Kidney capillary endothelial cell (primary cell): ENCODE measurements around the gene TSKU.

ENCODE experiments used
- DNase-seq: peaks from one replicate; pipeline ENCODE4 v3.0.0-alpha.2; 2018; ENCODE audit warnings: low spot score

TSKU gene

DNA sequence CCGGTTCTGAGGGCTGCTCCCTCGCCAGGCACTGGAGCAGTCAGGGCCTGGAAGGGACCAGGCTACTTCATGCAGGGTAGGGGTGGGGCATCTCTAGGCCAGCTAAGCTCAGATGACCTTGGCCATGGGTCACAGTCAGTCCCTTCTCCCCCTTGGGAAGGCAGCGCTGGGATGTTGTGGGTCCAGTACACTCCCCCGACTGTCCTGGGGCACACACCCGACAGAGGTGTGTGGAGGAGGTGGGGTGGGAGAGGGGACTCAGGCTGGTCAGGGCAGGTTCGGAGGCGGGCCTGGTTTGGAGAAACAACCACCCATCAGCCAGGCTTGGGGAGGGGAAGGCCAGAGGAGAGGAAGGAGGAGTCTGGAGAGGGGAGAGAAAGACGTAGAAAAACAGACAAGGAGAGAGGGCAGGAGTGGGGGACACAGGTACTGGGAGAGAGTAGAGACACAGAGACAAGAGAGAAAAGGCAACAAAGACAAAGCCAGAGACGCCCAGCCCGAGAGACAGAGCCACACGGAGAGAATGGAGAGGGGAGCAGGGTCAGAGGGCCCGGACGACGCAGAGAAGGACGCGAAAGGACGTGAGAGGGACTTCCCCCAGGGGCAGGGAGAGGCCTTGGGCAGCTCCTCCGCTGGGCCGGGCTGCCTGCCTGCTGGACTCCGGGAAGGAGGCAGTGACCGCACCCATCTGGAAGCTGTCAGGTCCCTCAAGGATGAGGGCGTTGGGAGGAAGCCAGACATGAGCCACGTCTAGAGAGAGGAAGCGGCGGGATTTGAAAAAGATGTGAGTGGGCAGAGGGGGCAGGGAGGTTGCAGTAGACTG, 30.6 kb upstream of the TSKU start:
- DNase-seq, result peak; percentile 60

DNA sequence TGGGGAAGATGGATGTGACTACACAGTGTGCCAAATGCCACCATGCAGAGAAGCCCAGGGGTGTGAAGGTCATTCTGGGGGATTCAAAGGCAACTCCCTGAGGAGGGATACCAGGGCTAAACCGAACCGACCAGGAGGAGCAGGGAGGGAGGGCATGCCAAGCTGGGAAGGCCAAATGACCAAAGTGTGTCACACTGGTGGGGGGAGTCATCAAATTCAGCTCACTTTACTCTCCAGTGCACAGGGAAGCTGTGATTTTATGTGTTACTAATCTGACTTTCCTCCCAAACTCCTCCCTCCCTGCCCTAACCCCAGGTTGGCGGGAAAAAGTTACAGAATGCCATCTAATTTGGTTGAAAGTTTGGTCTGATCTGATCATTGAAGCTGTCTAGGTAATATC, 29.7 kb upstream of the TSKU start:
- DNase-seq, result no peak

DNA sequence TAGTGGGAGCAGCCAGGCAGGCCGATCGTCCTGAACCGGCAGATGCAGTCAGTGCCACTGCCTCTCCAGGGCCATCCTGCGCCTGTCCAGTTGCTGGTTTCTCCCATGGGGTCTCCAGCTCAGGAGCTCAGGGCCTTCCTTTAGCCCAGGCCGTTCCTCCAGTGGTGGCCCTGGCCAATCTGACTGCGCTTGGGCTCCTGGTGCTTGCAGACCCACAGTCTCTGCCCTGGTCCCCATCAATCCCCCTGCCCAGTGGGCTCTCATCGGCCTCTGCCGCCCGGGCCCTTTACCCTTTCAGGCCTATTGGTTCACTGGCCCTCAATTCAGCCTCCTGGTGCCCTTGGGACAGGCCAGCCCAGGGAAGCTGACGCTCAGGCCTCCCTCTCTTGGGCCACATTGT, 29.2 kb upstream of the TSKU start:
- DNase-seq, result no peak

DNA sequence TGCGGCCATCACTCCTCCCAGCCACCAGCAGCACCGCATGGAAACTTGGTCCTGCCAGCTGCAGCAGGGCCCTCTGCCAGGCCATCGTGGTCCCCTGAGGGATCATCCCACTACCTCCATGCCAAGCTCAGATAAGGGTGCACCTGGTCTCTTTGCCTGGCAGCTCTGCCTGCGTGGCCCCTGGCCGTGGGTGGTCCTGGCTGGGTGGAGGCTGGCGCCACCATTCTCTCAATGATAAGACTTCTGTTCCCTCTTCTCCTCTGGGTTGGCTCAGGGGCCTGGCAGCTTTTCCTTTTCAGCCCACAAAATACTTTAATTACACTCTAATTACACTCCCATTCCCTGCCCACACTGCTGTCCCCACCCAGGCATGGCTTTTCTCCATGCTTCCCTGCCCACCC, 26.8 kb upstream of the TSKU start:
- DNase-seq, result no peak

DNA sequence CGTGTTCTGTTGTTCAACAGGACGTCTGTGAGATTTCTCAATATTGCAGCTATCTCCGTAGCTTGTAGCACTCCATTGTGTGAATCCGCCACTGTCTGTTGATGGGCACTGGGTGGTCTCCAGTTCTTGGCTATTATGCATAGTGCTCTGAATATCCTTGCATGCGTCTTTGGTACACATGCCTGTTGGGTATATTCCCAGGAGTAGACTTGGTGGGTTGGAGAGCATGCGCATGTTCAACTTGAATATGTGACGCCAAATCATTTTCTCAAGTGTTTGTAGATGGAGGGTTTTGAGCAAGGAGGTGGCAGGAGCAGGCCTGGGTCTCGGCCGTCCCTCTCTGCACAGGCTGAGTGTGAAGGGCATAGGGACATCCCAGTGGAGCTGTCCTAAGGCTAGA, 24.8 kb upstream of the TSKU start:
- no peak for DNase-seq

DNA sequence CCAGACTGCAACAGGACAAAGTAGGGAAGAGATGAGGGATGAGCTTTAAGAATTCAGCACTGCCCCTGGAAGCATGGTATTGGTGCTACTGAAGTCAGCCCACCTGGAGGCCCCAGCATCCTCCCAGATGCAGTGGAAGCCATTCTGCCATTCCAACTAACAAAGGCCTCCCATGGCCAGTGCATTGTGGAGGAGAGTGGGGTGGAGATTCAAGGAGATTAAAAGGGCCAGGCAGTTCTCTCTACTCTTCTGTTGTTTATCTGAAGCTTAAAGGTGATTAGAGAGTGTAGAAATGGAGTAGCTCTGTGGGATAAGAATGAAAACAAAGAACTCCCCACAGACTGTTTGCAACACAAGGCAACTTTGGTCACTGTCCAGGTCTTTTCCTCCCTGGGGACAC, 24.1 kb upstream of the TSKU start:
- DNase-seq, result no peak

DNA sequence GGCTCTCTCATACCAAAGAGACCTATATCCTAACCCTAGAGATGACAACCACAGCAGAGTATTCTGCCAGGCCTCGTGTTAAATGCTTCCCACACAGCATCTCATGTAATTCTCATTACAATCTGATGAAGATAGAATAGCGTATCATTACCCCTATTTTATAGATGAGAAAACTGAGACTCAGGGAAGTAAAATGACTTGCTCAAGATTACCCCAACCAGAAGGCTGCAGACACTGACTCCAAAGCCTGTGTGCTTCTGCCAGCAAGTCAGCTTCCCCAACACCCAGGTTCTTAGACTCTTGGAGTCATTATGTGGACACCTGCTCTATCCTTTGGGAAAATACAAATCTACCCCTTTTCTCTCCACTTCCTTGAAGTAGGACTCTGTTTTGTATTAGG, 23.6 kb upstream of the TSKU start:
- DNase-seq, result no peak

DNA sequence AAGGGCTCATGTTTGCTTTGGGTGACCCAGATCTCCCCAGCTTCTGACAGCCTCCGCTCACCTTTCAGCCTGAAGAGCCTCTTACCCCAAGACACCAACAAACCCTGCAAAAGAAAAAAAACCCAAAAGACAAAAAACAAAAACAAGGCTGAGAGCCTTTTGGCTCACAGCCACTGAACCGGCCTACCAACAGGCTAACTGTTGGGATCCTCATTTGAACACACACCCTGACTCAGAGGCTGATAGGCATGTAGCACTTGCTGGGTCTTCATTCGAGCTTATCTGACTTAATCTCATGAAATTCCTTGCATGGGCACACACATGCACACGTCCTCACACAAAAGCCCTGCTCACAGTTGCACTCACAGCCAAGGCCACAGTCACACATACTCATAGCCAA, 22.9 kb upstream of the TSKU start:
- DNase-seq, result no peak

DNA sequence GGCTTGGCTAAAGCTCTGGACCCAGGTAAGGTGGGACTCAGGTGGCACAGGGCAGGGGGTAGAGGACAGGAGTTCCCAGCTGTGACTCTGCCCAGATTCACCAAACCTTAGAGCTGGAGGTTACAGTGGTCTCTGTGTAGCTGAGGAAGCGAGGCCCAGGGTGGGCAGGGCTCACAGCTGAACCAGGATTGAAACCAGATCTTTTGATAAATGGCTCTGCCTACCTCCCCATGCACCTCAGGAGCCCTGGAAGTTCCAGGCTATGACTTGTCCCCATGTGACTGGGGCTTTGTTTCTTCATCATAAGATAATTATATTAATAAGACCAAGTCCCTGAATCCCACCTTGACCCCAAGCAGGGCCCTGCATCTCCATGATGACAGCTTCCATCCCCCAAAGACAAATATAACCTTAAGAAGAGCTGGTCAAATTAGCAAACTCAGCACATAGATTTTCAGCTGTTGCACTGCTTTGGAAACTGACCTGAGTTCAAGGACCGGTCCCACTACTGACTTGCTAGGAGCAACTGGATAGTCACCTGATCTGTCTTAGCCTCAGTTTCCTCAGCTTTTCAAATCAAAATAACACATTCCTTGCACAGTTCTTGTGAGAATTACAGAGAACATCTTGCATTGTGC, 21.3 kb upstream of the TSKU start:
- DNase-seq, result no peak

DNA sequence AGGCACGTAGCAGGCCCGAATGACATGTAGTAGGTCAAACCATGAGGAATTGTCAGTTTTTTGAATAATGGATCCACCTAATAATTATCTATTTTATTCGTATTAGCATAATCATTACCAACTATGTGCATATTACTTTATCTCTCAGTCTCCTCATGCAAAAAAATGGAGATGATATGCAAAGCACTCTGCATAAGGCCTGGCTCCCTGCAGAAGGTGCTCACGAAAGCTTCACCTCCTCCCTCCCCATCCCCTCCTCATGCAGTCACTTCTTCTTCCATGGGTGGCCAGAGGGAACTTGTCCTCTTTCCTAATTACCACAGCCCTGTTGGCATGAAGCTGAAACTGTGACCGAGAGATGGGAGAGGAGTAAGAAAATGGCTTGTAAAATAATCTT, 20.8 kb upstream of the TSKU start:
- DNase-seq, result no peak

DNA sequence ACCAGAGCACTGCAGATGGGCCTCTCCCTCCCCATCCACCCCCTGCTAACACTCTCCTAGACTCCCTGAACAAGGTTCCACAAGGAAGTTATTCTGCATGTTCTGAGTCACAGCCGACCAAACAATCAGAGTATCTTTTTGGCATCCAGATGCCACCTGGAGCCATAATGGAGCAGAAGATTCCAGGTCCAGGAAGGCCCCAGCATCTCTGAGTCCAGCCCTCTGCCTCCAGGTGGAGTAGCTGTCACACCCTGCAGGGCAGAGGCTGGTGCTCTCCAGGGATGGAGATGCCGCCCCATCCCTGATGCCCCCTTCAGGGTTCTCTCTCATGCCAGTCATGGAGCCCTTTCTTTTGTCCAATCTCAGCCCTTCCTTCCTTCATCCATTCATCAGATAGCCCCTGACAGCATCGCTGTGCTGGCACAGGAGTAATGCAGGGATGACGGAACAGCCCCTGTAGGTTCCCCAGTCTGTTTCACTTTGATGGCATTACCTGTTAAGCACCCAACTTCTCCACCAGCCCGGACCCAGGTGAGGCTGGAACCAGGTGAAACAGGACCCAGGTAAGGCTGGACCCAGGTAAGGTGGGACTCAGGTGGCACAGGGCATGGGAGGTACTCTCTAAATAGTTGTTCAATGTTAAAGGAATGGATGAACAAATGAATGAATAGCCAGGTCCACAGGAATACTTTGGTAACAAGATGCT, 20.1 kb upstream of the TSKU start:
- no peak for DNase-seq

DNA sequence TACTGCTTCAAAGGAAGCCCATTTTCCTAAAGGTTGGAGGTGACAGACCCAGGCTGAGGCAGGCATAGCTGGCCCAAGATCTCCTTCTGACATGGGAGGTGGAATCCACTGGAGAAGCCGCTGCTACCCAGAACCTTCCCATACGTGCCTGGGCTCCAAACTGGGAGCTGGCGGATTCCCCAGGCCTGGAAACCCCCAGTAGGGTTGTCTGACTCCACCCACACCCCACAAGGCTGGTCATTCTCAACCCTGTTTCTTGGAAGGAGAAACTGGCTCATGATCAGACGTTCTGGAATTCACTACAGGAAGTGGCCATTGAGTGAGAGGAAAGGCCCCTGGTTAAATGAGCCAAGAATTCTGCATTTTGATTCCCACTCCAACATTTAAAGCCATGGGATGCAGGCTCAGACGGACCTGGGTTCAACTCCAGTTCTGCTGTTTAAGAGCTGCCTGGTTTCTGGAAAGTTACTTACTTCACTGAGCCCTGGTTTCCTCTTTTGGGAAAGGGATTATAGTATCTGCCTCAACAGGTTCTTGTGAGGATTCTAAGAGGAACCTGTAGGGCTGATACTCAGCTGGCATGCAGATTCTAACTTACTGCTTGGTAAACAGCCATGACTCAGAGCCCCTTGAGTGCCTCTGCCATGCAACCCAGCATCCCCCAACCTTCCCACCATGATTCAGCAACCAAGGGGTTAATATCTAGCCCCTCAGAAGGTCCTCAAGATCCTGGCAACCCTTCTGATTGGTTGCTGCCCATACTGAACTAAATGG, 19.4 kb upstream of the TSKU start:
- peak; percentile 75 for DNase-seq

DNA sequence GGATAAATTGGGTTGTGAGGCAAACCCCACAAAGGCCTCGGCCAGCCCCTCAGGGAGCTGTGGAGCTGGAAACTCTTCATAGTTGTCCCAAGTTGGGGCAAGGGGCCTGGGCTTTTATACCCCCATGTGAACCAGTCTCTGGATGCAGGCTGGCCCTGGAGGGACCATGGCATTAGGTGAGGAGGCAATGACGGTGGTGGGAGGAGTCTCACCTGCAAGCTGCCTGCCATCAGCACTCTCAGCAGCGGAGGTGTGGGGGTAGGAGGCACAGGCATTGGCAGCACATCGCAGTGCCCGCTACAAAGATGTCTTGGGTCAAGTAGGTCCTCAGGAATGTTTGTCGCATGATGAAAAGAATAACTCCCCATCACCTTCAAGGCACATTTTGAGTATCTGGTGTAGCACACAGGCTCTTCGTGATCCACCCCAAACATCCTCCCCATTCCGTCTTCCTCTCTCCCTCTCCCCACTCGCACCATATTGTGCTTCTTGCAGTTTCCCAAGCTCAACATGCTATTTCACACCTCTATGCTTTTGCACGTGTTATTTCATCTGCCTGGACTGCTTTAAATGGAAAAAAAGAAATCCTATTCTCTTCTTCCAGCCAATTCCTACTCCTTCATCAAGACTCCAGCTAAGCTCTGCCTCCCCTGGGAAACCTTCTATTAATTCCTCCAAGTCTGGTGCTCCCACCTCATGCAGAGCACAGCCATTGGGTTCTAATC, 18.1 kb upstream of the TSKU start:
- no peak for DNase-seq

DNA sequence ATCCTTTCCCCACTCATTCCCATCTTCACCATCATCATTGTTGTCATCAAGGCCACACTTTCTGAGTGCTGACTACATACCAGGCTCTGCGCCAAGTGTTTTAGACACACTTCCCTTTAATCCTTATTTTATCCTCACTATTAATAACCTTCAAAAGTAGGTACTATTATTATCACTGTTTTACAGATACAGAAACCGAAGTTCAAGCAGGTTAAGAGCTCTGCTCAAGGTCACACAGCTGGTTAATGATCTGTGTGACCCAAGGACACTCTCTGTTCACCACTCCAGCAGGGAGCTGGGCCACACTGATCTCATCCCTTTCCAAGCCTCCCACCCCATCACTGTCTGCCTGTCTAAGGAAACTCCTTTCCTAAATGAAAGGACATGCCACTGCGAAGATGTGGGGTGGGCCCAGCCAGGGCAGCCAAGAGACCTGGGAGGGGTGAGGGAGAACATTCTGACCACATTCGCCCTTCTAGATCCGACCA, 17.2 kb upstream of the TSKU start:
- no peak for DNase-seq

DNA sequence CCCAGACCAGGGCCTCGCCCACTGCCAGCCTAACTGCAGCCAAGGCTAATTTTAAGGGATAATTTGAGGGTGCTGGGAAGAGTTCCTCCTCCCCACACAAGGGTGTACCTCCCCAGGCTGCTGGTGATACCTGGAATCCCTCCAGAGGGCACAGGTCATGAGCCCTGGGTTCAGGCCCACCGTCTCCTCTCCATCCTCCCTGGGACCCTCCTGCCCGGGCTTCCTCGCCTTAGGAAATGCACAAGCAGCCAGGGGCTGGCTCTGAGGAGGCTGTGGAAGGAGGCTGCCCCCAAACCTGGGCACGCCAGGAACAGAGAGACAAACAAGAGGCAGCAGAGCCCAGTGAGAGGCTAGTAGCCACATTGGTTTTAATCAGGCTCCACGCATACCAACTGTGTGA, 16.6 kb upstream of the TSKU start:
- no peak for DNase-seq

DNA sequence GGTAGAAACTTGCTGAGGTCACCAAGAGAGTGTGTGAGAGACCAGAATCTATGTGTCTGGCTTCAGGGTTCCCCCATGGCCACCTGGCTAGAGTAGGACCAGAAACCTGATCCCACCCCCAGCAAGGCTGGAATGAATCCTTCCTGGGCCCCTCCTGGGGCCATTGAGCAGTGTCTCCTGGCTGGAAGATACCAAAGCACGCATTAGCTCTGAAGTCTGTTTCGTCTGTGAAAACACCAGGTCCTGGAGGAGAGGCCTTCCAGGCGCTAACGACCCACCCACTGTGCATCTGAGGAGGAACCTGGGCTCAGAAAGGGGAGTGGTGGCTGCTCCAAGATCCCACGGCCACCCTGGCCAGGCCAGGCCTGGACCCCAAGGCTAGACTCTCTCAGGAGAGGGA, 15.5 kb upstream of the TSKU start:
- DNase-seq, result no peak

DNA sequence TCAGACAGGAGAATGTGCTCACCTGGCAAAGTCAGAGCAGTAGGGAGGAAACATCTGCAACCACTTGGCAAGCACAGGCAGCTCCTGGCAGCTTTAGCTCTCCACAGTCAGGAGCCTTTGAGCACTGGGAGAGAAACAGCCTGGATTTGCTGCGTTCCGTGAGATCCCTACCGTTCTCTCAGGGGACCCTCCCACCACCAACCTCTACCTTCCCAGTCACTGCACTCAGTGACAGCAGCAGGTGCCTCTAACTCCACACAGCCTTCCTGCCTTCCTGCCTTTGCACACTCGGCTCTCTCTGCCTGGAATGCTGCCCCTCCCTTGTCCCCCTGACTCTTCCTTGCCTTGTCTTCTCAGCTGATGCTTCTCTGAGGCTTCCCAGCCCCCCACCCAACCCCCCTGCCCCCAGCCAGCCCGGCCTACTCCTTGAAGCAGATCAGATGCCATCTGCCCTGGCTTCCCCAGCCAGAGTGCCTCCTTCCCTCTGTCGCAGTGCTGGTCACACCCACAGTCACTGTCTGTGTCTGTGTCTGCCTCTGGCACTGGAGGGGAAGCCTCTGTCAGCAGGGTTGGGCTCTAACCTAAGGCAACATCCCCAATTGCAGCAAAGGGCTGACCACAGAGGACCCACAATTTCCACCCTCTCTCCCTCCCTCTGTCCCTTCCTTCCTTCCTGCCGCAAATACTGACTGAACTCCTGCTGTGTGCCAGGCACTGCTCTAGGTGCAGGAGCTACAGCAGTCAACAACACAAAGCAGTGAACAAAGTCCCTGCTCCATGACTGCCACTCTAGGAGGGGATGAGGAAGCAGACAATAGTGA, 14.9 kb upstream of the TSKU start:
- DNase-seq, result no peak

DNA sequence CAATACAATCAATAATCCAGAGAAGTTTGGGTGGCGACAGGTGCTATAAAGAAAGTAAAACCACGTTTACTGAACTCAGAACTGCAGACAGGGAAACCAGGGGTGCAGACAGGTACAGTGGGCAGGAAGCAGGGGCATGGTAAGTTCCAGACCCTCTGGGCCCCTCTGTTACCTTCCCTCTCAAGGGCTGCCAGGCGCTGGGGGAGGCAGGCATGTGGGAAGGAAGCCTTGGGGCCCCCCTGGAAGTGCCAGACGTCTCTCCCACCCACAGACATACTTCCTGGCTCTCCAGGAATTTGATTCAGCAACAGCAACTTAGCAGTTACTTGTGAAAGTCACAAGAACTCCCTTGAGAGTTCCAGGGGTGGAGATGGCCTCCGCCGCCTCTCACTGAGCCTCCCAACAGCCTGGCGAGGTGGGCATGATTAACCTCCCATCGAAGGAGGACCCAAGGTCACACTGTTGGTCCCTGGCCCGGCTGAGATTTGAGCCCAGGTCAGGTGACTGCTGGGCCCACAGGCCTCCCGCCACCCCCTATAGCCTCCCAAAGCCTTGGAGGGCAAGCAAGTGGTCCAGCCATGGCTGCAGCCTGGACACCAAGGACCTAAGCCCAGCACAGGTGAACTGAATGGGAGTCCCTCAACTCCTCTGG, 14.1 kb upstream of the TSKU start:
- no peak for DNase-seq

DNA sequence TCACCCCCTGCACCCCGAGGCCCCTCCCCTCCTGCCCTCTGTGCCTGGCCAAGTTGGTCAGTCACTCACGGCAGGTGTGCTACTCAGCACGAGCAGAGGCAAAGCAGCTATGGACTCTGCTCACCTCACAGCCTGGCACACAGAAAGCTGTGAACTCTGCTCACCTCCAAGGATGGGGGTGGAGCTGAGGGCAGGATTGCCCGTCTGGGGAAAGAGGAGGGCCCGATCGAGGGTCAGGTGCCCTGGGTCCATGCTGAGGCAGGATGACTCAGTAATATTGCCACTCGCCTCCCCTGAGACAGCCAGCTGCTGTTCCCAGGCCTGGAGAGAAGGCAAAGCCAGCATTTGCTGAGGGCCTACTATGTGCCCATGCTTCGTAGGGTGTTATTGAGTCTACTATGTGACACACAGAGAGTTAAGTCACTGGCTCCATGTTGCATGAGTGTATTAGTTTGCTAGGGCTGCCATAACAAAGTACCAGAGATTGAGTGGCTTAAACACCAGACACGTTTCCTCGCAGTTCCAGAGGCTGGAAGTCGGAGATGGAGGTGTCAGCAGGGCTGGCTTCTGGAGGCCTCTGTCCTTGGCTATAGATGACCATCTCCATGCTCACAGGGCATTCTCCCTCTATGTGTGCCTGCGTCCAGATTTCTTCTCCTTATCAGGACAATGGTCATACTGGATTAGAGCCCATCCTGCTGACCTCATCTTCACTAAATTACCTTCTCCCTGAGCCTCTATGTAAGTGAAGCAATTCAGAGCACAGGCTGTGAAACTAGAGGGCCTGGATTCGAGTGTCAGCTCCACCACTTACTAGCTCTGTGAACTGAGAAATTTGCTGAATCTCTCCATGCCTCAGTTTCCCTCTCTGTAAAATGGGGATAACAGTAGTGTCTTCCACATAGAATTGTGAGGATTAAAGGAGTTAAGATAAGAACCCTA, 13.2 kb upstream of the TSKU start:
- no peak for DNase-seq
